Trophoblast cell (in vitro differentiated cells and primary cell): ENCODE data around the gene RAB3C.

Experiments
- DNase-seq, 2 donors: peaks; one replicate each; pipeline ENCODE4 v3.0.0-alpha.2; 2016
- H2AFZ ChIP-seq: 2 replicates; pipeline ENCODE4 v1.6.1; 2013; ENCODE audit warnings: low read length, moderate library complexity, mild to moderate bottlenecking; ENCODE audit not compliant: insufficient read depth, poor library complexity
- H2AK5ac ChIP-seq: 2 replicates; pipeline ENCODE4 v1.6.1; 2013; ENCODE audit warnings: mild to moderate bottlenecking, low read length
- H2BK120ac ChIP-seq: 2 replicates; pipeline ENCODE4 v1.6.1; 2013; ENCODE audit warnings: low read length, mild to moderate bottlenecking, moderate library complexity; ENCODE audit not compliant: insufficient read depth, poor library complexity
- H2BK12ac ChIP-seq: 2 replicates; pipeline ENCODE4 v1.6.1; 2013; ENCODE audit warnings: mild to moderate bottlenecking, low read length, moderate library complexity
- H2BK5ac ChIP-seq: 2 replicates; pipeline ENCODE4 v1.6.1; 2013; ENCODE audit warnings: low read length, low read depth, moderate library complexity, mild to moderate bottlenecking; ENCODE audit not compliant: poor library complexity
- H3K14ac ChIP-seq: 2 replicates; pipeline ENCODE4 v1.6.1; 2013; ENCODE audit warnings: mild to moderate bottlenecking, low read length
- H3K18ac ChIP-seq: 2 replicates; pipeline ENCODE4 v1.6.1; 2013; ENCODE audit warnings: mild to moderate bottlenecking, low read length
- H3K23ac ChIP-seq: 2 replicates; pipeline ENCODE4 v1.6.1; 2013; ENCODE audit warnings: low read length
- H3K27ac ChIP-seq: 2 replicates; pipeline ENCODE4 v1.5.1; 2013; ENCODE audit warnings: low read depth, mild to moderate bottlenecking, inconsistent platforms, low read length, moderate library complexity
- H3K27me3 ChIP-seq: 2 replicates; pipeline ENCODE4 v1.6.1; 2013; ENCODE audit warnings: inconsistent platforms, mild to moderate bottlenecking, low read length, moderate library complexity; ENCODE audit not compliant: insufficient read depth
- H3K36me3 ChIP-seq, 2 experiments: 1 replicate in 1 of 2; 2 replicates in 1 of 2; pipeline ENCODE4 v1.6.1; 2013; ENCODE audit warnings: low read length in 2 of 2, mild to moderate bottlenecking in 2 of 2, moderate library complexity in 1 of 2; ENCODE audit not compliant: insufficient read depth in 2 of 2, control insufficient read depth in 1 of 2
- H3K4ac ChIP-seq: 2 replicates; pipeline ENCODE4 v1.6.1; 2013; ENCODE audit warnings: low read depth, mild to moderate bottlenecking, low read length, moderate library complexity
- H3K4me1 ChIP-seq, 2 experiments: 1 replicate in 1 of 2; 2 replicates in 1 of 2; pipeline ENCODE4 v1.6.1; 2013; ENCODE audit warnings: low read length in 2 of 2, mild to moderate bottlenecking in 2 of 2, moderate library complexity in 1 of 2; ENCODE audit not compliant: insufficient read depth in 2 of 2, control insufficient read depth in 1 of 2
- H3K4me2 ChIP-seq: 2 replicates; pipeline ENCODE4 v1.6.1; 2013; ENCODE audit warnings: inconsistent platforms, mild to moderate bottlenecking, low read length, moderate library complexity
- H3K4me3 ChIP-seq: 2 replicates; pipeline ENCODE4 v1.5.1; 2013; ENCODE audit warnings: mild to moderate bottlenecking, low read depth, low read length, inconsistent platforms
- H3K79me1 ChIP-seq: one replicate; pipeline ENCODE4 v1.6.1; 2013; ENCODE audit warnings: low read length
- H3K79me2 ChIP-seq: 2 replicates; pipeline ENCODE4 v1.6.1; 2013; ENCODE audit warnings: low read length, mild to moderate bottlenecking; ENCODE audit not compliant: control insufficient read depth, insufficient read depth, poor library complexity
- H3K9ac ChIP-seq: 2 replicates; pipeline ENCODE4 v1.6.1; 2013; ENCODE audit warnings: mild to moderate bottlenecking, low read length
- H3K9me3 ChIP-seq: 2 replicates; pipeline ENCODE4 v1.6.1; 2013; ENCODE audit warnings: low read depth, mild to moderate bottlenecking, control low read depth, inconsistent platforms, low read length; ENCODE audit not compliant: insufficient read depth
- H4K12ac ChIP-seq: 2 replicates; pipeline ENCODE4 v1.6.1; 2013; ENCODE audit warnings: low read depth, mild to moderate bottlenecking, low read length, moderate library complexity
- H4K8ac ChIP-seq: 2 replicates; pipeline ENCODE4 v1.6.1; 2013; ENCODE audit warnings: low read depth, mild to moderate bottlenecking, low read length, moderate library complexity
- H4K91ac ChIP-seq: one replicate; pipeline ENCODE4 v1.6.1; 2013; ENCODE audit warnings: low read depth, mild to moderate bottlenecking, low read length, moderate library complexity
- WGBS: extraction: QIAGEN DNeasy Blood & Tissue Kit; methylation state at CpG from one replicate; pipeline ENCODE4 v1.1.7; 2013; ENCODE audit warnings: missing lambda C conversion rate; ENCODE audit not compliant: insufficient read length, insufficient coverage; ENCODE audit errors: extremely low coverage; 5-methylcytosine and 5-hydroxymethylcytosine counted together

Gene RAB3C

GRCh38 chr5:58893551-58893950, 310.7 kb downstream of the RAB3C start:
- H4K91ac ChIP-seq, result no peak overlapping the region
- H3K79me2 ChIP-seq, result no peaks in the 10 kb centered on the region
- H2BK120ac ChIP-seq, result no peak overlapping the region
- peaks cover 4% of the 10 kb centered on the region for H3K79me1 ChIP-seq
- WGBS, result no CpG with 5 or more reads among the region's 1 CpG
- peaks cover 0 to 6% of the 10 kb centered on the region in 2 experiments for H3K4me1 ChIP-seq
- H3K23ac ChIP-seq, result no peak overlapping the region
- H3K4ac ChIP-seq, result no peak overlapping the region
- no peak overlapping the region for H2AK5ac ChIP-seq
- no peak overlapping the region for H3K18ac ChIP-seq
- H3K27ac ChIP-seq, result no peak overlapping the region
- no peak overlapping the region for H4K8ac ChIP-seq
- H3K9ac ChIP-seq, result no peak overlapping the region
- H2BK5ac ChIP-seq, result no peak overlapping the region
- no peak overlapping the region for H3K4me2 ChIP-seq
- H2BK12ac ChIP-seq, result no peak overlapping the region
- no peak overlapping the region for H2AFZ ChIP-seq
- DNase-seq, result no peak
- H3K14ac ChIP-seq, result no peak overlapping the region
- H3K36me3 ChIP-seq, result no peaks in the 10 kb centered on the region
- no peak overlapping the region for H4K12ac ChIP-seq
- H3K4me3 ChIP-seq, result no peak overlapping the region
- H3K27me3 ChIP-seq, result no peaks in the 10 kb centered on the region
- H3K9me3 ChIP-seq, result no peaks in the 10 kb centered on the region

DNA sequence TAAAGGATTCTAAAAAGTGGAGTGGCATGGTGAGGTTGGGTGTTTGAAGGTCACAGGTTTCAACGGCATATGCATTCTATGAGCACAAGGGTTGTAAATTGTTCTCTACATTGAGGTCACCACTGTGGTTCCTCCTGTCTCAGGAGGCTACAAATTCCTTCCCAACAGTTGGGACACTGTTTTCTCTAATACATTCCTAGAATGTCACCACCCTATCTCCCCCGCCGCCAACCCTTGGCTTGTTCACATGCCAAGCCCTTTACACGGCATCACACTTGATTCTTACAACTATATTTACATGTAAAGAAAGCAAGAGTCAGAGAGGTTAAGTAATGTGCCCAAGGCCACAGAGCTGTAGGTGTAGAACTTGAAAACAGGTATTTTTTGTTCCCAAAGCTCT, 315.1 kb downstream of the RAB3C start:
- peak; percentile 78 to 83 for DNase-seq
- peaks cover 0 to 2% of the 10 kb centered on the region in 2 experiments for H3K4me1 ChIP-seq
- H3K27me3 ChIP-seq, result no peaks in the 10 kb centered on the region
- no peaks in the 10 kb centered on the region for H3K9me3 ChIP-seq
- H2AFZ ChIP-seq, result no peak overlapping the region
- no peak overlapping the region for H2BK12ac ChIP-seq
- H2AK5ac ChIP-seq, result no peak overlapping the region
- no peak overlapping the region for H2BK120ac ChIP-seq
- no peaks in the 10 kb centered on the region for H3K79me1 ChIP-seq
- H3K27ac ChIP-seq, result no peak overlapping the region
- no peak overlapping the region for H3K4ac ChIP-seq
- H3K79me2 ChIP-seq, result no peaks in the 10 kb centered on the region
- no peak overlapping the region for H3K4me2 ChIP-seq
- H3K14ac ChIP-seq, result no peak overlapping the region
- H4K12ac ChIP-seq, result no peak overlapping the region
- no CpG with 5 or more reads among the region's 4 CpGs for WGBS
- H3K18ac ChIP-seq, result no peak overlapping the region
- H3K9ac ChIP-seq, result no peak overlapping the region
- no peak overlapping the region for H3K4me3 ChIP-seq
- no peak overlapping the region for H2BK5ac ChIP-seq
- no peak overlapping the region for H3K23ac ChIP-seq
- H3K36me3 ChIP-seq, result no peaks in the 10 kb centered on the region
- no peak overlapping the region for H4K8ac ChIP-seq
- no peak overlapping the region for H4K91ac ChIP-seq

DNA sequence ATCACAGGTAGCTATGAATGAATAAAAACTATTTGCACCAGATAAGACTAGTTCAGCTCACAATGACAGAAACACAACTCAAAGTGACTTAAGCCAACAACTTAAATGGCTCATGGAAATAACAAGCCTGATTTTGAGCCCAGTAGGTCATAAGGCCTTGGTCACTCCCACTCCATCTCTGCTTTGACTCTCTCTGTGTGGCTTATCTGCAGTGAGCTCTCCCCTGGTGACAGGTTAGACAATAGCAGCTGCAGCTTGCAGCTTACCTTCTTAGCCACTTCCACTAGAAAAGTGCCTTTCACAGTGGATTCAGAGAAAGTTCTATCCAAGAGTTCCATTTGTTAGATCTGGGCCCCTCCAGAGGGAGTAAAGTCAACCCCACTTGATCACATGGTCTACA, 315.7 kb downstream of the RAB3C start:
- no peak overlapping the region for H4K8ac ChIP-seq
- H3K4ac ChIP-seq, result no peak overlapping the region
- H2BK12ac ChIP-seq, result no peak overlapping the region
- no peaks in the 10 kb centered on the region for H3K79me1 ChIP-seq
- no peak overlapping the region for H3K4me2 ChIP-seq
- no peaks in the 10 kb centered on the region for H3K9me3 ChIP-seq
- no peak overlapping the region for H4K91ac ChIP-seq
- no peak overlapping the region for H4K12ac ChIP-seq
- peaks cover 0 to 2% of the 10 kb centered on the region in 2 experiments for H3K4me1 ChIP-seq
- no peak overlapping the region for H2BK120ac ChIP-seq
- no peaks in the 10 kb centered on the region for H3K79me2 ChIP-seq
- H2AFZ ChIP-seq, result no peak overlapping the region
- H3K9ac ChIP-seq, result no peak overlapping the region
- H2BK5ac ChIP-seq, result no peak overlapping the region
- no peaks in the 10 kb centered on the region for H3K27me3 ChIP-seq
- H3K27ac ChIP-seq, result no peak overlapping the region
- no peak overlapping the region for H3K14ac ChIP-seq
- H3K4me3 ChIP-seq, result no peak overlapping the region
- H3K36me3 ChIP-seq, result no peaks in the 10 kb centered on the region
- no peak overlapping the region for H3K18ac ChIP-seq
- H2AK5ac ChIP-seq, result no peak overlapping the region
- no peak overlapping the region for H3K23ac ChIP-seq
- DNase-seq, result no peak

- H3K4me2 ChIP-seq, result no peak overlapping the region
- no peak overlapping the region for H3K14ac ChIP-seq
- peaks cover 0 to 2% of the 10 kb centered on the region in 2 experiments for H3K4me1 ChIP-seq
- WGBS, result no CpG with 5 or more reads among the region's 11 CpGs
- no peak overlapping the region for H4K91ac ChIP-seq
- H3K79me1 ChIP-seq, result no peaks in the 10 kb centered on the region
- H3K4me3 ChIP-seq, result no peak overlapping the region
- no peak for DNase-seq
- H3K23ac ChIP-seq, result no peak overlapping the region
- no peak overlapping the region for H3K9ac ChIP-seq
- no peak overlapping the region for H3K18ac ChIP-seq
- peaks cover 1% of the 10 kb centered on the region for H3K9me3 ChIP-seq
- no peak overlapping the region for H4K8ac ChIP-seq
- no peaks in the 10 kb centered on the region for H3K79me2 ChIP-seq
- no peak overlapping the region for H4K12ac ChIP-seq
- no peak overlapping the region for H3K27ac ChIP-seq
- H3K36me3 ChIP-seq, result no peaks in the 10 kb centered on the region
- no peak overlapping the region for H3K4ac ChIP-seq
- H2BK120ac ChIP-seq, result no peak overlapping the region
- no peaks in the 10 kb centered on the region for H3K27me3 ChIP-seq
- no peak overlapping the region for H2AK5ac ChIP-seq
- no peak overlapping the region for H2BK12ac ChIP-seq
- H2AFZ ChIP-seq, result no peak overlapping the region
- no peak overlapping the region for H2BK5ac ChIP-seq
Measured at GRCh38 chr5:58901271-58901670, 318.4 kb downstream of the RAB3C start.

DNA sequence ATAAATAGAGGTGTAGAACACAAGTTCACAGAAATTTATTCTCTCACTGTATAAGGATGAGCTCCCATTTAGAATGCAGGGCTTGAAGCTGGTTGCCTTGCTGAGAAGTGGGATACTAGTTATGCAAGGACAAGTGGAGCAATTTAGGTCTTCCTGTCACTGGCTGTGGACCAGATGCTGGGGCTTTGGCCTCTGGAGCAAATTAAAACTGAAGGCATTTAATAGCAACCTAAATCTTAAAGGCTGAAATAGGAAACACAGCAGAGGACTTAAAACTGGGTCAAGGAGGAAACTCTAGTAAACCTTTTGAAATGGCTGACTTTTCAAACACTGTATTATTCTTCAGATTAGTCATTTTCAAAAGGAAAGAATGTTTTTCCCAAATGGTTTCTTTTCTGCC, 319.4 kb downstream of the RAB3C start:
- Histone ChIP-seq H4K91ac (no peak overlapping the region), H3K27ac (no peak overlapping the region), H2BK12ac (no peak overlapping the region), H4K12ac (no peak overlapping the region), H3K27me3 (no peaks in the 10 kb centered on the region), H3K4me2 (no peak overlapping the region), H2BK5ac (no peak overlapping the region), H3K4me1 (peaks cover 0 to 2% of the 10 kb centered on the region in 2 experiments), H3K9ac (no peak overlapping the region), H2AK5ac (no peak overlapping the region), H3K4me3 (no peak overlapping the region), H3K23ac (no peak overlapping the region), H3K4ac (no peak overlapping the region), H3K79me2 (no peaks in the 10 kb centered on the region), H3K79me1 (no peaks in the 10 kb centered on the region), H3K14ac (no peak overlapping the region), H2AFZ (no peak overlapping the region), H3K18ac (no peak overlapping the region), H3K36me3 (no peaks in the 10 kb centered on the region), H3K9me3 (peaks cover 2% of the 10 kb centered on the region), H4K8ac (no peak overlapping the region), H2BK120ac (no peak overlapping the region)
- DNase-seq, result no peak
